HepG2 (cell line): ENCODE data around the gene CHID1. TPM values are rescaled to one million over a fixed set of nuclear protein-coding genes. Genes with fewer than 3 reads are reported as not detected.

Experiments
- BCL6 ChIP-seq: IDR thresholded peaks from 2 replicates; pipeline ENCODE4 v1.6.1; 2016; ENCODE audit warnings: missing genetic modification reagents, missing compliant biosample characterization
- CREM ChIP-seq, 2 experiments: sonication (generic) in 1 of 2; formaldehyde crosslinking in 1 of 2; IDR thresholded peaks; 2 replicates each; pipeline versions ENCODE4 v1.4.0 to v1.6.1; 2016 to 2020; ENCODE audit warnings: antibody characterized with exemption in 1 of 2, mild to moderate bottlenecking in 1 of 2, missing genetic modification reagents in 1 of 2
- DNMT1 ChIP-seq: sonication (generic); formaldehyde crosslinking; IDR thresholded peaks from 2 replicates; pipeline ENCODE4 v1.5.1; 2020; ENCODE audit warnings: mild to moderate bottlenecking, missing genetic modification reagents
- ESRRA ChIP-seq: sonication (generic); formaldehyde crosslinking; IDR thresholded peaks from 2 replicates; pipeline ENCODE4 v1.5.1; 2020; ENCODE audit warnings: mild to moderate bottlenecking, low read depth, missing genetic modification reagents
- FOSL2 ChIP-seq: sonication (generic); formaldehyde crosslinking; IDR thresholded peaks from 2 replicates; pipeline ENCODE4 v1.4.0; 2020; ENCODE audit warnings: missing genetic modification reagents
- GTF2F1 ChIP-seq: fragments of 150-350 bp; IDR thresholded peaks from 2 replicates; pipeline ENCODE4 v1.6.1; 2014; ENCODE audit warnings: low read length
- MATR3 ChIP-seq: sonication (generic); formaldehyde crosslinking; IDR thresholded peaks from 2 replicates; pipeline ENCODE4 v1.4.0; 2020; ENCODE audit warnings: missing genetic modification reagents
- MLLT10 ChIP-seq: sonication (generic); formaldehyde crosslinking; IDR thresholded peaks from 2 replicates; pipeline ENCODE4 v1.4.0; 2020; ENCODE audit warnings: missing genetic modification reagents
- MTA1 ChIP-seq: sonication (generic); formaldehyde crosslinking; IDR thresholded peaks from 2 replicates; pipeline ENCODE4 v1.4.0; 2020; ENCODE audit warnings: missing genetic modification reagents, mild to moderate bottlenecking, borderline replicate concordance
- MYC ChIP-seq: sonication (generic); formaldehyde crosslinking; IDR thresholded peaks from 2 replicates; pipeline ENCODE4 v1.9.0; 2021; ENCODE audit warnings: missing genetic modification reagents, borderline replicate concordance
- MYNN ChIP-seq: sonication (generic); formaldehyde crosslinking; IDR thresholded peaks from 2 replicates; pipeline ENCODE4 v1.4.0; 2020; ENCODE audit warnings: mild to moderate bottlenecking, low read depth, missing genetic modification reagents
- NCOA1 ChIP-seq: sonication (generic); formaldehyde crosslinking; IDR thresholded peaks from 2 replicates; pipeline ENCODE4 v1.9.0; 2021; ENCODE audit warnings: missing genetic modification reagents
- NCOR1 ChIP-seq: fragments of 200-600 bp; sonication (generic); IDR thresholded peaks from 2 replicates; pipeline ENCODE4 v1.7.0; 2017; ENCODE audit warnings: antibody characterized with exemption, low read length, borderline replicate concordance
- SP5 ChIP-seq: IDR thresholded peaks from 2 replicates; pipeline ENCODE4 v1.6.1; 2016; ENCODE audit warnings: low read depth, borderline replicate concordance
- TOPORS ChIP-seq: sonication (generic); formaldehyde crosslinking; IDR thresholded peaks from 2 replicates; pipeline ENCODE4 v1.8.0; 2023; ENCODE audit warnings: mild to moderate bottlenecking, missing genetic modification reagents
- TSC22D2 ChIP-seq: sonication (generic); formaldehyde crosslinking; IDR thresholded peaks from 2 replicates; pipeline ENCODE4 v1.5.1; 2020; ENCODE audit warnings: missing genetic modification reagents, mild to moderate bottlenecking, borderline replicate concordance
- ZFP36L1 ChIP-seq: sonication (generic); formaldehyde crosslinking; IDR thresholded peaks from 2 replicates; pipeline ENCODE4 v1.8.0; 2022; ENCODE audit warnings: mild to moderate bottlenecking, missing genetic modification reagents, moderate library complexity
- ZFP82 ChIP-seq: sonication (generic); formaldehyde crosslinking; IDR thresholded peaks from 2 replicates; pipeline ENCODE4 v1.5.1; 2020; ENCODE audit warnings: mild to moderate bottlenecking, missing genetic modification reagents, borderline replicate concordance
- ZKSCAN1 ChIP-seq: fragments of 150-350 bp; IDR thresholded peaks from 2 replicates; pipeline ENCODE4 v1.6.1; 2014; ENCODE audit warnings: low read length
- ZNF562 ChIP-seq: sonication (generic); formaldehyde crosslinking; IDR thresholded peaks from 2 replicates; pipeline ENCODE4 v1.8.0; 2022; ENCODE audit warnings: missing genetic modification reagents, borderline replicate concordance
- ZNF782 ChIP-seq: sonication (generic); formaldehyde crosslinking; IDR thresholded peaks from 2 replicates; pipeline ENCODE4 v1.4.0; 2020; ENCODE audit warnings: missing genetic modification reagents, mild to moderate bottlenecking, borderline replicate concordance
- ZNF790 ChIP-seq: sonication (generic); formaldehyde crosslinking; IDR thresholded peaks from 2 replicates; pipeline ENCODE4 v1.8.0; 2022; ENCODE audit warnings: missing genetic modification reagents, mild to moderate bottlenecking, borderline replicate concordance
- ZNF878 ChIP-seq: sonication (generic); formaldehyde crosslinking; IDR thresholded peaks from 2 replicates; pipeline ENCODE4 v1.8.1; 2023; ENCODE audit warnings: mild to moderate bottlenecking, missing genetic modification reagents, moderate library complexity
- polyA plus RNA-seq, 8 experiments: library from polyadenylated mRNA; depleted of rRNA in 3 of 8; stranded (reverse) in 7 of 8; unstranded in 1 of 8; fragments of >200 nt; fragmentation: Illumina TruSeq in 4 of 8; extraction: Trizol in 4 of 8; gene quantifications; 2 replicates each; pipeline versions ENCODE4 v1.2.1 to v1.2.3, GENCODE V29; 2011 to 2016; ENCODE audit warnings: low read depth in 4 of 8, missing spikeins in 1 of 8, mixed read lengths in 1 of 8; ENCODE audit not compliant: insufficient read depth in 1 of 8
- total RNA-seq, 5 experiments: library from RNA; depleted of rRNA; stranded (reverse); fragments of >200 nt; fragmentation: Illumina TruSeq; extraction: Trizol; gene quantifications; 2 replicates each; pipeline ENCODE4 v1.2.3, GENCODE V29; 2016; ENCODE audit warnings: low read depth in 1 of 5
- TF ChIP-seq, protein P1 (sequence below): fragments of 450-650 bp; IDR thresholded peaks from 2 replicates; pipeline ENCODE4 v1.6.1; 2017; ENCODE audit warnings: mild to moderate bottlenecking
- TF ChIP-seq, protein P2 (sequence below): sonication (generic); formaldehyde crosslinking; IDR thresholded peaks from 2 replicates; pipeline ENCODE4 v1.5.1; 2020; ENCODE audit warnings: missing genetic modification reagents, mild to moderate bottlenecking, borderline replicate concordance

Gene CHID1
- total and polyA plus RNA-seq, 2 of the 13 experiments (the other 11 are each of a cell fraction or from before 2014, with no cell fraction given), result 65.1 to 93.6 TPM

DNA sequence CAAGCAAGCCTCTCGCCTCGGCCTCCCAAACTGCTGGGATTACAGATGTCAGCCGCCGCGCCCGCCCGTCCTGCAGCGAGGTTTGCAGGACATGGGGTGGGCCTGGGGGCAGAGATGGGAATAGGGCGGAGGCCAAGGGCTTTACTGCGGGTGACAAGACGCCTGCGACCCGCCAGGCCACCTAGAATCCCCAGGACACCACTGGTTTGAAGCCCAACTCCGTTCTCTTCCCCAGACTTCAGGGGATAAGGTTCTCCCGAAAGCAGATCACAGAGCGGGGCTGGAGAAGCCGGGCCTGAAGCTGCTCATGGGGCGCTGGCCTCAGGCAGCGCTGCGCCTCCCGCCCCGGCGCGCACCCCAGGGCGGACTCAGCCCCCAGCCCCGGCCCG, 68.6 kb downstream of the CHID1 start (continued):
- TF ChIP-seq NCOA1 (no peak), ZFP82 (CRISPR knock-in tag) (no peak), ZNF782 (CRISPR knock-in tag) (no peak; the same call in 1 of the 2 replicates), NCOR1 (no peak), ESRRA (CRISPR knock-in tag) (no peak), ZNF562 (CRISPR knock-in tag) (no peak), ZNF878 (CRISPR knock-in tag) (no peak), GTF2F1 (no peak), BCL6 (no peak), MATR3 (CRISPR knock-in tag) (no peak), MLLT10 (CRISPR knock-in tag) (no peak), ZKSCAN1 (no peak), MYNN (CRISPR knock-in tag) (no peak), TSC22D2 (CRISPR knock-in tag) (no peak), DNMT1 (CRISPR knock-in tag) (no peak), SP5 (CRISPR knock-in tag) (no peak), CREM (IDR thresholded peaks at IDR 0.05) (no peak), CREM (CRISPR knock-in tag; IDR thresholded peaks at IDR 0.05) (no peak), FOSL2 (CRISPR knock-in tag) (no peak), MYC (CRISPR knock-in tag) (no peak), MTA1 (CRISPR knock-in tag) (no peak), ZNF790 (CRISPR knock-in tag) (0 out of 2 replicates have a peak, but pooled peaks have one; percentile 27), ZFP36L1 (CRISPR knock-in tag) (no peak), TOPORS (CRISPR knock-in tag) (no peak)
- TF ChIP-seq, protein P1, sequence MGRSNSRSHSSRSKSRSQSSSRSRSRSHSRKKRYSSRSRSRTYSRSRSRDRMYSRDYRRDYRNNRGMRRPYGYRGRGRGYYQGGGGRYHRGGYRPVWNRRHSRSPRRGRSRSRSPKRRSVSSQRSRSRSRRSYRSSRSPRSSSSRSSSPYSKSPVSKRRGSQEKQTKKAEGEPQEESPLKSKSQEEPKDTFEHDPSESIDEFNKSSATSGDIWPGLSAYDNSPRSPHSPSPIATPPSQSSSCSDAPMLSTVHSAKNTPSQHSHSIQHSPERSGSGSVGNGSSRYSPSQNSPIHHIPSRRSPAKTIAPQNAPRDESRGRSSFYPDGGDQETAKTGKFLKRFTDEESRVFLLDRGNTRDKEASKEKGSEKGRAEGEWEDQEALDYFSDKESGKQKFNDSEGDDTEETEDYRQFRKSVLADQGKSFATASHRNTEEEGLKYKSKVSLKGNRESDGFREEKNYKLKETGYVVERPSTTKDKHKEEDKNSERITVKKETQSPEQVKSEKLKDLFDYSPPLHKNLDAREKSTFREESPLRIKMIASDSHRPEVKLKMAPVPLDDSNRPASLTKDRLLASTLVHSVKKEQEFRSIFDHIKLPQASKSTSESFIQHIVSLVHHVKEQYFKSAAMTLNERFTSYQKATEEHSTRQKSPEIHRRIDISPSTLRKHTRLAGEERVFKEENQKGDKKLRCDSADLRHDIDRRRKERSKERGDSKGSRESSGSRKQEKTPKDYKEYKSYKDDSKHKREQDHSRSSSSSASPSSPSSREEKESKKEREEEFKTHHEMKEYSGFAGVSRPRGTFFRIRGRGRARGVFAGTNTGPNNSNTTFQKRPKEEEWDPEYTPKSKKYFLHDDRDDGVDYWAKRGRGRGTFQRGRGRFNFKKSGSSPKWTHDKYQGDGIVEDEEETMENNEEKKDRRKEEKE, result no peak
- TF ChIP-seq, protein P2, sequence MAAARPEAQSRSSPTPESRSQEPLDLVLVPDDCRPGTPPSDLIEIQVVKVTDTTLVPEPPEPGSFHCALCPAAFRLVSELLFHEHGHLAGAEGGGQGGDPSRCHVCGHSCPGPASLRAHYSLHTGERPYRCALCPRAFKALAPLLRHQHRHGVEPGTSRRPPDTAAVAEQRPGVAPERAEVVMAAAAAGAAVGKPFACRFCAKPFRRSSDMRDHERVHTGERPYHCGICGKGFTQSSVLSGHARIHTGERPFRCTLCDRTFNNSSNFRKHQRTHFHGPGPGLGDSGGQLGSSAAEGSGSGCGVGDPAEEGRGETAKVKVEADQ, result no peak
- TF ChIP-seq, all 625 proteins: peak for 28
